ENCODE results near the gene MTAP. TPM values are rescaled to one million over a fixed set of nuclear protein-coding genes. Genes with fewer than 3 reads are reported as not detected.

MTAP gene
- total RNA-seq, 1 experiment from 2014 or later, result 46.1 TPM

- intact Hi-C loops (cut with micrococcal nuclease; ENCODE audit: unreplicated experiment), result no loop called here
- Histone ChIP-seq H3K27me3 (ENCODE audit: insufficient read depth, low read depth) (no peaks in the 10 kb centered on the region), H3K4me1 (replicated peaks; ENCODE audit: insufficient read depth) (no peaks in the 10 kb centered on the region), H3K9me3 (ENCODE audit: insufficient read depth, low read depth) (peaks cover 26% of the 10 kb centered on the region), H3K4me3 (no peak overlapping the region), H3K27ac (no peak overlapping the region), H4K20me1 (ENCODE audit: insufficient read depth) (no peaks in the 10 kb centered on the region), H3K36me3 (ENCODE audit: low read depth) (no peaks in the 10 kb centered on the region), H2AFZ (no peak overlapping the region), H3F3A (ENCODE audit: insufficient read depth, low read depth) (peaks cover 10% of the 10 kb centered on the region; the same call in 1 of the 2 replicates), H3K4me2 (no peak overlapping the region), H3K9me2 (ENCODE audit: insufficient read depth) (no peaks in the 10 kb centered on the region), H3K79me2 (ENCODE audit: low read depth) (no peaks in the 10 kb centered on the region)
- ChIA-PET POLR2A (ENCODE audit: unreplicated experiment) (no interaction called here), CTCF (no interaction called here)
- DNase-seq, result no peak
- TF ChIP-seq CTCF (conservative IDR thresholded peaks at IDR 0.05) (no peak), EZH2 (IDR thresholded peaks at IDR 0.05; ENCODE audit: low read depth) (no peak)
- BruUV-seq (replicated peaks), result no TSS peak
Observed at GRCh38 chr9:21903380-21903965, 101.0 kb downstream of the MTAP start.

- BruUV-seq (replicated peaks), result no TSS peak
Observed at GRCh38 chr9:21904371-21904770, 101.9 kb downstream of the MTAP start.

GRCh38 chr9:21904776-21905175 lies 102.3 kb downstream of the MTAP start:
- Histone ChIP-seq H3K9me3 (ENCODE audit: insufficient read depth, low read depth) (peaks cover 23% of the 10 kb centered on the region; the same call in 1 of the 2 replicates), H3K79me2 (ENCODE audit: low read depth) (no peaks in the 10 kb centered on the region), H3K4me3 (no peak overlapping the region), H3K4me2 (no peak overlapping the region), H3K27ac (no peak overlapping the region), H3K9me2 (ENCODE audit: insufficient read depth) (no peaks in the 10 kb centered on the region), H3K27me3 (ENCODE audit: insufficient read depth, low read depth) (no peaks in the 10 kb centered on the region), H2AFZ (no peak overlapping the region), H4K20me1 (ENCODE audit: insufficient read depth) (no peaks in the 10 kb centered on the region), H3F3A (ENCODE audit: insufficient read depth, low read depth) (peaks cover 10% of the 10 kb centered on the region; the same call in 1 of the 2 replicates), H3K36me3 (ENCODE audit: low read depth) (peaks cover 10% of the 10 kb centered on the region; the same call in 1 of the 2 replicates), H3K4me1 (replicated peaks; ENCODE audit: insufficient read depth) (no peaks in the 10 kb centered on the region)
- ChIA-PET CTCF (no interaction called here), POLR2A (ENCODE audit: unreplicated experiment) (no interaction called here)
- TF ChIP-seq CTCF (conservative IDR thresholded peaks at IDR 0.05) (no peak), EZH2 (IDR thresholded peaks at IDR 0.05; ENCODE audit: low read depth) (no peak)
- BruUV-seq (replicated peaks), result no TSS peak
- DNase-seq, result no peak
- intact Hi-C loops (cut with micrococcal nuclease; ENCODE audit: unreplicated experiment), result no loop called here

More at GRCh38 chr9:21904371-21904770, 101.9 kb downstream of the MTAP start:
- Histone ChIP-seq H3K4me2 (no peak overlapping the region), H4K20me1 (ENCODE audit: insufficient read depth) (no peaks in the 10 kb centered on the region), H3K9me2 (ENCODE audit: insufficient read depth) (no peaks in the 10 kb centered on the region), H2AFZ (no peak overlapping the region), H3K4me1 (replicated peaks; ENCODE audit: insufficient read depth) (no peaks in the 10 kb centered on the region), H3K36me3 (ENCODE audit: low read depth) (peaks cover 6% of the 10 kb centered on the region; the same call in 1 of the 2 replicates), H3K79me2 (ENCODE audit: low read depth) (no peaks in the 10 kb centered on the region), H3K9me3 (ENCODE audit: insufficient read depth, low read depth) (peaks cover 23% of the 10 kb centered on the region; the same call in 1 of the 2 replicates), H3K4me3 (no peak overlapping the region), H3F3A (ENCODE audit: insufficient read depth, low read depth) (peaks cover 10% of the 10 kb centered on the region; the same call in 1 of the 2 replicates), H3K27me3 (ENCODE audit: insufficient read depth, low read depth) (no peaks in the 10 kb centered on the region), H3K27ac (no peak overlapping the region)
- TF ChIP-seq EZH2 (IDR thresholded peaks at IDR 0.05; ENCODE audit: low read depth) (no peak), CTCF (conservative IDR thresholded peaks at IDR 0.05) (no peak)
- ChIA-PET CTCF (no interaction called here), POLR2A (ENCODE audit: unreplicated experiment) (no interaction called here)
- DNase-seq, result no peak
- intact Hi-C loops (cut with micrococcal nuclease; ENCODE audit: unreplicated experiment), result no loop called here
